Epithelial cell of proximal tubule (primary cell): ENCODE data around the gene GBE1. TPM values are rescaled to one million over a fixed set of nuclear protein-coding genes. Genes with fewer than 3 reads are reported as not detected.

ENCODE experiments used
- DNase-seq: peaks from one replicate; pipeline ENCODE4 v3.0.0-alpha.2; 2011; ENCODE audit warnings: low read depth
- H3K4me3 ChIP-seq: 2 replicates; pipeline ENCODE4 v1.5.1; 2011; ENCODE audit warnings: low read depth, mild to moderate bottlenecking, low read length
- CTCF ChIP-seq: conservative IDR thresholded peaks from 2 replicates; pipeline ENCODE4 v1.5.1; 2012; ENCODE audit warnings: low read depth, mild to moderate bottlenecking, low read length
- total RNA-seq: library from RNA; depleted of rRNA; stranded (reverse); fragments of >200 nt; gene quantifications from 2 replicates; pipeline ENCODE4 v1.2.3, GENCODE V29; 2015

GBE1 gene
- total RNA-seq, 1 donor from 2014 or later: 41.9 TPM

GRCh38 chr3:81660036-81660435 lies 101.4 kb downstream of the GBE1 start:
- no peak for TF ChIP-seq CTCF
- no peak overlapping the region for H3K4me3 ChIP-seq
- DNase-seq: no peak

DNA sequence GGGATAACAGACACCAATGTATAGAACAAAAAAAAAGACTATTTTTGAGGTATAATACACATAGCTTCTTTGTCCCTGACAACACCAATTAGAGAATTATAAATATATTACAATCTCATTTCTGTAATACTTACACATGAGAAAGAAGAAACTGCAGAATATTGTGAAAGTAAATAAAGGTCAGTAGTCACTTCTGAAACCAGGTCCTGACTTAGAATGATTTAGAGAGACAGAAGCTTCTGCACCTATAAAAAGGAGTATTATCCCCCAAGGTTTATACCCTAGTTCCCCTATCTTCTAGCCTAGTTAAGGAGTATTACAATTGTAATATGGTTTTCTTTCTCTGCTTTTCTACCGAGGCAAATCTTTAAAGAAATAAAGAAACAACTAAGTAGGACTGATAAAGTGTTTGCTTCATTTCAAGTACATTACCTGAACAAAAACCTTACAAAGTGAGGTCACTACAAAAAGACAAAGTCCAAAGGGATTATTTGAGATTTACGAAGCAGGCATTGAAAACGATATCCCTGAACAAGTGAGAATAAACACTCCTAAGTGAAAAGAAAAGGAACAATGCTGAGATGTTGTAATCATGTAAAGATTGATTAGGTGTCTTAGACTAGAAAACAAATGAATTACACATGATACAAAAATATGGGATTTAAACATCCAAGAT lies 103.0 kb downstream of the GBE1 start:
- no peak for TF ChIP-seq CTCF
- H3K4me3 ChIP-seq: no peak overlapping the region
- DNase-seq: no peak

DNA sequence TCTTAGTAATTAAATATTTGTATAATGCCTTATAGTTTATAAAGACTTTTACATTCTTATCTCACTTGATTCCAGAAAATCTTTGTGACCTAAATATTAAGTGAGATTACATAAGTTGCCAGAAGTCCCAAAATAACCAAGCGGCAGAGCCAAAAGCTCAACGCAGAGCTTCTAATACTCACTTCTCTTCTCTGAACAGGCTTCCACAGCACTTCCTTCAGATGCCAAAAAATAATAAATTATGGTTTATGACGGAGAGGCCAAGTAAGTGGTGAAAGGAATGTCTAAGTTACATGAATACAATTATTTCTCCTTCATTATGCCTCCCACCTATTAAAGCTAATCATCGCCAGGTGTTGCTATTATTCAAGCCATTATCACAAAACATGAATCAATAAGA lies 110.3 kb downstream of the GBE1 start:
- no peak for TF ChIP-seq CTCF
- no peak overlapping the region for H3K4me3 ChIP-seq
- DNase-seq: no peak

DNA sequence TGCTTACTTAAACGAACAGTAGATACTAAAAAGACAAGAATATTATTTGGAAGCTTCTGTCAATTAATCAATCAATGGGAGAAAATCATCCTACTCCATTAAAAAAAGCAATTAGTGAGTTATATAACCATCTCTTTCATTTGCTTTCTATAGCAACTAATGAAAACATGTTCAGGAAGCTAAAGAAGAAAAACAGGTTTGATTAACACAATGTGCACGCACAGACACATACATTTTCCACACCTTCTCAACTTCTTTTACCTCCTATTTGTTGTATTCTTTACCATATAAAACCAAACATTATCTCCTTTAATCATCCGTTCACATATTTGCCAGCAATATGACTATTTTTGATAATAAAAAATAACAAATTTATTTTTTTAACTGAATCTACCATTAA lies 111.3 kb downstream of the GBE1 start:
- DNase-seq: no peak
- no peak overlapping the region for H3K4me3 ChIP-seq
- no peak for TF ChIP-seq CTCF

- no peak for TF ChIP-seq CTCF
- no peak for DNase-seq
- H3K4me3 ChIP-seq: no peak overlapping the region
These were observed 116.2 kb downstream of the GBE1 start for GRCh38 chr3:81645248-81645647.

DNA sequence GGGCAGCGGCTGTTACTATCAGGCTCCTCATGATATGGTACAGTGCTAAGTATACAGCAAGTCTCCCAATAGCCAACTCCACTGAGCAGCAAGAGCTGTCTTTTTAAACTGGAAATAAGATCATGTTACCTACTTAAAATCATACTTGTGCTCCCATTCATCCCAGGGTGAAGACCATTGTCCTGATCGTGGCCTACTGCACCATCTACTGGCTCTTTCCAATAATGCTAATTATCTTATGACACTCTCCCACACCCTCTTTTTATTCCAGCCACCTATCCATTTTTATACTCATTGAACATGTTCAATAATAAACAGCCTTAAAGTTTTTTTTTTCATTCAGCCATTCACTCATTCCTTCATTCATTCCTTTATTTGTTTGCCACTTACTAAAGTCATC lies 117.7 kb downstream of the GBE1 start:
- TF ChIP-seq CTCF: peak; percentile 38

GRCh38 chr3:81638480-81638879 lies 123.0 kb downstream of the GBE1 start:
- no peak overlapping the region for H3K4me3 ChIP-seq
- TF ChIP-seq CTCF: no peak
- DNase-seq: no peak

More for the DNA sequence above, 117.7 kb downstream of the GBE1 start:
- H3K4me3 ChIP-seq: no peak overlapping the region
- no peak for DNase-seq
